Hippocampal formation (tissue), 2 donors: ENCODE measurements around the gene ANO10.
"Not testable (repeated sequence)": the region's sequence is repeated elsewhere in the genome, so short reads cannot be mapped to it uniquely, and the experiment has no call there.

Source experiments
- DNase-seq, 2 donors: peaks; one replicate each; lab custom pipeline; 2025; lab: John Stamatoyannopoulos, UW

Gene ANO10

DNA sequence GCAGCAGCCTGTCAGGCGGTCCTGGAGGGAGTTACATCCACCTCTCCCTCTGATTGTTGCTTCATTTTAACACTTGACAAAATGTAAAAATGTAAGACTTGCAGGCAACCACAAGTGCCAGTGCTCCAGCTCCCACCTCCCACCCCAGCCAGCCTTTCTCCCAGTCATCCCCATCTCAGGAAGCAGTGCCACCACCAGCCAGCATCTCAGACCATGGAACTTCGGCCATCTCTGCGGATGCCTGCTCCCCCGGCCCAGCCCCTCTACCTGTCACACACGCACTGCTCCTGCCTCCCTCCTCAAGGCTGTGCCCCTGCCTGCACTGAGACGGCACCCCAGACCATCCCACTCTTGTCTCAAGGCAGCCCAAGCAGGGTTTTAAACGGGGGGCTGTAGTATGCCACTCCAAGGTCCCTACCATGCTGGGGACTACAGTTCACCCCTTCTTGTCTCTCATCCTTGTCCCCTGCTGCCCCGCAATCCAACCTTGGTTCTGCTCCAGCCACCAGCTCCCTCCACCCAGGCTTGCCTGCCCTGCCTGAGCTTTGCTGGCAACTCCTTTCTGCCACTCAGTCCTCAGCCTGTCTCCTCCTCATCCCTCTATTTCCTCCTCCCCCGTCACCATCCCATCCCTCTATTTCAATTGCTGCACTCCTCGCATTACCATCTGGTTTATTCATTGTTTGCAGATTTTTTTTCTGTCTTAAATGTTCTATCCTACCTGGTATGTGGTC is 249.6 kb downstream of the ANO10 start:
- no peak for DNase-seq

DNA sequence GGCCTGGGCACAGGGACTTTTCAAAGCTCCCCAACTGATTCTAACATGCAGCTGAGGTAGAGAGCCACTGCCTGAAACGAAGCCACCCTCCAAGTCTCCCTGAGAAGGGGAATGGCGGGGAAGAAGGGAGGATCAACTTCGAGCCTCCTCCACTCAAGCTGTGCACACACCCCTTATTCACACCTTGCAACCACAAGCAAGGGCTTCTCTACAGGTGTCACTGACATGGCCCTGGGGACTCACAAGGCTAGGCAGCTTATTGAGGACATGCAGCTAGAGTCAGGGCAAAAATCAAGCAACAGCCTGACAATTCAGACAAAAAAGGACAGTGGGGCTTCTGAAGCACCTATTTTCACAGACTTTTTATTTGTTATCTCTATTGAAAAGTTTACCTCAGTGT is 250.3 kb downstream of the ANO10 start:
- no peak for DNase-seq

DNA sequence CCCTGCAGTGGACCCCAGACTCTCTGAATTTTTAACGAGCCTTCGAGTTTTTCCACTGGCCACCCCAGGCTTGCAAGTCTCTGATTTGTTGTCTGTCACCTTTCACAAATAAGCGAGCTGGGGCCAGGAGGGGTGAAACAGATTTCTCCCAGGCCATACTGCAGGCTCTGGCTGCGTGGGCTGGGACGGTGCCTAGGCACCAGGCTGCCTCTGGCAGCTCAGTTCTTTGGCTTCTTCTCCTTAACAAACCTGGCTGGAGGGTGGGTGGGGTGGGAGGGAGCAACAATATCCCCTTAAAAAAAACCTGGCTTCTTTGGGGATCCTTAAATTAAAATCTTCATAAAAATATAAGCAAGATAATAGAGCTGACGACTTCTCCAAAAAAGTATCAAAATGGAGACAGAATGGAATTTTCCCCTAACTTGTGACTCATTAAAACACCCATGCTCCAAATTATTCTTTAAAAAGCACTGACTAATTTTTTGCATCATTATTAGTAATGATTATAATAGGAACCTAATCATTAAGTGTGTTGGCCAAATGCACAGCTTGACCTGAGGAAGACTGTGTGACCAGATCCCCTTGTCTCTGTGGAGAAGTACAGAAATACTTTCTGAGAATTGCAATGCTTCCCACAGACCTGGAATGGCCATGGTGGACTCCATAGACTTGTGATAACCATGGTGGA is 251.4 kb downstream of the ANO10 start:
- no peak for DNase-seq

DNA sequence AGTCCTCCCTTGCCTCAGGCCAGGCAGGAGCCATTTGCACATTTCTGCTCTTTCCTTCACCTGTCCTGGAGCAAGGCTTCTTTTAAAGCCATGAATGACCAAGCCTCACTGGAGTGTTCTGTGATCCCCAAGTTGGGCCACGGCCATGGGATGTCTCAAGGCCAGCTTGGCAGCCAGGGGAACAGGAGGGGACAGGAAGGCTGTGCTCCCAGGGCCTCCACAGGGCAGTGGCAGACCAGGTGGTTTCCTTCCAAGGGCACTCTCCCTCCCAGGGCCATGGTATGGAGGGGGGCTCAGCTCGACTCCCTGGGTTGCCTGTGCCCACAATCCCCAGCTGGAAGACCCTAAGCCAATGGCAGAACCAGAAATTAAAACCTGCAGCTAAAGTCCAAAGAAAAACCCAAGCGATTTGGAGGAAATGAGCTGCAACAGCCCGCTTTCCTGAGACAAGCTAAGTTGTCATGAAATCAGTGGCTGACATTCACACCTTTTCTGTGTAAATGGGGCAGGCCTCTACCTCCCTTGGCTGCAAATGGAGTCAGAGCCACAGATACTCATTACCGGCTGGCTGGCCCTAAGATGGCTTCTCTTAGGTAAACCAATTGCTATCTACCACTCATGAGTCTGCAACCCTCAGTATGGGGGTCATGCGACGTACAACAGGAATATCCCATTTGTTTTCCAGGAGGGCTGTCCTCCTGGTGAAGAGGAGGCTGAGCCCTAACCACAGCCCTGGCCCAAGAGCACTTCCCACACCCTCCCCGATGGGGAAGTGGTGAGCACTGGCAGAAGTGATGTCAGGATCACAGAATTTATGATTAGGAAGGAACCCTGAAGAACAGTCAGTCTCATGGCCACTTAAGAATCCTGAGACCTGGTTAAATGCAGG is 252.2 kb downstream of the ANO10 start:
- no peak for DNase-seq

DNA sequence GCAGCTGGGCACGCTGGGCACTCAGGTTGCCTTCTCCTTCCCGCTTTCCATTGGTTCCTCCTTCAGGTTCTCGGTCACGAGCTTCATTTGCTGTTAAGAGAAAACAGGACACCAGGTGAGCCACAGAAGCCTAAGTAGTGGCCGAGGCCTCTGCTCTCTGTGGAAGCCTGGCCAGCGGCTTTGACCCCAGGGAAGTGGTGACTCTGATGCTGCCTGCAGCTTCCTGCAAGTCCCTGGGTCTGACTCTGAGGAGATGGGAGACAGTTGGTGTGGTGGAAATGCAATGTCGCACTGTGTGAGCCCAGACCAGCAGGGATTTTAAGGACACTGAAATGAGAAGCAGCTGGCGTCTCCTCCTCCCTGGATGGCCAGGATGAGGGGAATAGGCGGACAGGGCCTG is 254.9 kb downstream of the ANO10 start:
- no peak for DNase-seq

DNA sequence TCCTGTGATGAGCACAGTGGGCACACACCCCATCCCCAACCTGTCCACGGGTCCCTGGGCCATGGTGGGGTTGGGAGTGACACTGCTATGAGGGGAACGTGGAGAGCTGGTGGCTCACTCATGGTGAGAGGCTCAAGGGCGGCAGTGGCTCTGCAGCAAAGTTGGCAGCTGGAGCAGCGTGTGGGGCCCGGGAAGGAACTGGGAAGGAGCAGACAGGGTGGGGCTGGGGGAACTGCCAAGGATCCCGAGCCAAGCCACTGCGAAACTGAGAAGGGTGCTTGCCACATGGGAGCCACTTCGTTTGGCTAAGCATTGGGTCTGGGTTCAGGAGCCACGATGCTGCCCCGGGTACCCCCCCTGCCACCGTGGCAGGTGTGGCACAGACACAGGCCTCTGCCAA is 255.3 kb downstream of the ANO10 start:
- no peak for DNase-seq

DNA sequence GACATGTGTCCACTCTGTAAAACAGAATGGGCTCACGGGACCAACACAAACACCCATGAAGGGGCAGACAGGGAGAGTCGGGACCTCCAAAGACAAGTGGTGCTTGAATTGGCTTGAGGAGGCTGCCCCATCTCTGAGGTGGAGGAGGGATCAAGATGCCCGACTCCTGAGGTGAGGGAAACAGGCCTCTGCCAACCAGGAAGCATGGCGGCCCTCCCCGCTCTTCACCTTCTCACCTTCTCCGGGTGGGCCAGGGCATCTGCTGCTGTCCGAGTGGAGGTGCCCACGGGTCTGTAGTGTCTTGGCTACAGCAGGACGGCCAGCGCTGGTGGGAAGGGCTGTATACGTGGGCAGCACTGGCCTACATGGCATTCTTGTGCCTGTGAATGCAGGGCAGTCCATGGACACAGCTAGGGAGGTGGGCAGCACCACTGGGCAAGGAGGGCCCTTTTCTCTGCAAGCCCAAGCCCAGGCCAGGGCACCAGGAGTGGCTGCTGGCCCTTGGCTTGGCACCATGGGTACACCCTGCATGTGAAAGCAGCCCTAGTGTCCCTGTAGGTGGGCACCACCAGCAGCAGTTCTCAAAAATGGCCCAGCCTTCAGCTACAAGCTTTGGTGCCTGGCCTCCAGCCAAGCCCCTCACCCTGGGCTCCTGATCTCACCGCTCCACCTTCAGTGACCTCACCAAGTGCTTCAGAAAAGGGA is 256.1 kb downstream of the ANO10 start:
- DNase-seq = no peak

DNA sequence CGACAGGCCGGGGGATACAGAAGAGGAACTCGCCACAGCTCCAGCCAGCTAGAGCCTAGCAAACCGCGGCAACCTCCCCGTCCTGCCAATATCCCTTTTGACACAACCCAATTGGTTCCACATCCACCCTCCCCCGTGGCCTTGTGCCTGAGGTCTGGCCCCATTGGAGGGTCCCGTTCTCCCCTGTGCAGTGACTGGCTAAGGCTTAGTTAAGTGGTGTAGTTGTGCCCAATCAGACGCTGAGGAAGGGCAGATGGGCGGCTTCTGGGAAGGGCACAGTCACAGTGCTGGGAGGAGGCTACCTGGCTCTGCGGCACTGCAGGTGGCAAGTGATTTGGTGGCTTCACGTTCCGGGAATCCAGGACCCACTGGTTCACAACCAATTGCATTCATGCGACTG is 256.9 kb downstream of the ANO10 start:
- no peak for DNase-seq

DNA sequence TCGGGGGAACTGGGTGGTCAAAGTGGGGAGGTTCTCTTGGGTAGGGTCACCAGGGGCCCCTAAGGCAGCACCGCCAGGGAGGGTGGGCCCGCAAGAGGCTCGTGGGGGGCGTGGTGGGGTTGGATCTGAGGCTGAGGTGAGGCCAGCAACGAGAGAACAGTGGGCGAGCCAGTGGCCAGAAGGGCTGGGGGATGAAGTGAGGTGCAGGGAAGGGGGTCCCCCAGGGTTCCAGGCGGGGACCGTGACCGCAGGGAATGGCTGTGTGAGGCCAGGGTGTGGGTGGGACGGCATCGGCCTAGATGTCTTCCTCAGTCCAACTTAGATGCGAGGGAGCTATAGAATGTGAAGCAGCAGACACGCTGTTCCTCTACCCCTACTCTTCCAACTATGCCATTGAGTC is 257.3 kb downstream of the ANO10 start:
- DNase-seq = no peak

DNA sequence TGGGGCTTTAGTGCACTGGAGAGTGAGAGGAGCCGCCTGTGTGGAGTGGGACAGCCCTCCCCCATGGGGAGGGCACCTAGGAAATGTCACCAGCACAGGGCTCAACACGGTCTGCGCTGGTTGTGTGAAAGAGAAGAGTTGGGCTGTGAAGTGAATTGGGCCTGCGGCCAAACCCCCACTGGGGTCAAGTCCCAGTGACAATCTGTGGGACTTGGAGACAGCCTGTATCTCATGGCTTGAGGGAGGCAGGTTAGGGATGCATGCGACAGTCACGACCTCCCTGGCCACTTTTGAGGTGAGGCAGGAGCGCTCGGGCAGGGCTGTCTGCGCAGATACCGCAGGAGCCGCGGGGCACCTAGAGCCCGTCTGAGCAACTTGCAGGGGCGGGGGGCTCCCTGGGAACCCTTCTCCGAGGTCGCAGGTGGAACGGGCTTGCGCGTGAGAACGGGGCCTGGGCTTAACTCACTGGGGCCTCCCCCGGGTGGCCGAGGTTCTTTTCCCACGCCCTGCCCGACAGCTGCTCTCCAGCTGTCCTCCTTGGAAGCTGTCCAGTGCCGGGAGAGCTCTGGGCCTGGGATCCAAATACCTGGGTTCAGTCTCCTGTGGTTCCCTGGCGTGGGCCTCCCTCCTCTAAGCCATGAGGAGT is 258.1 kb downstream of the ANO10 start:
- no peak for DNase-seq

DNA sequence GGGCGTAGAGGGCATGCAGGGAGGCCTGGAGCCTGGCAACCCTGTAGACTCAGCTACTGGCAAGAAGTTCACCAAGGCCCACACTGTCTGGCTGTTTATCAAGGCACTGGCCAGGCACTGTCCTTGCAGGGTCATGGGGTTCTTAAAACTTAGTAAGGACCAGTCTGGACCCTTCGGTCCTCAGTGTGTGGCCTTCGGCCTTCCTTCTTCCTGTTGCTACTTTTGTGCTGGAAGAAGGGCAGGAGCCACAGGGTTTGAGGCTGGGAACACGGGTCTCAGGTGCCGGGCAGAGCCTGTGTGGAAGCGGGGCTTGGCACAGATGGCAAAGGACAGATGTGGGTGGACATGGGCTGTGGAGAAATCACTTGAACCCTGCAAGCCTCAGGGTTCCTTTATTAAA is 258.9 kb downstream of the ANO10 start:
- DNase-seq = no peak

DNA sequence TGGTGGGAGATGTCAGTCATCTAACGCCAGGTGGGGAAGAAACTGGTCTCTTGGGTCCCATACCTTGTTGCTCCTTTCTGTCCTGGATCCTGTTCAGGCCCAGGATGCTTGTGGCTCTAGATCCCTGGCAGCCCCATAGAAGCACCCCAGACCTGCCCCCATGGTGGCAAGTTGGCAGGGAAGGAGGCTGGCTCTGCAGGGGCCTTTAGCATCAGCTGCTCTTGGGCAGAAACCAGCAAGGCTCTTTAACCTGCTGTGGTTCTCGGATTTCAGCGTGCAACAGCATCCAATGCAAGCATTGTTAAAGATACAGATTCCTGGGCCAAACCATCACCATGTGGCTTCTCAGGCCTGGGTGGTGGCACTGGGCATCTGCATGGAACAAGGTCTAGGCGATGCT is 259.6 kb downstream of the ANO10 start:
- DNase-seq = no peak

DNA sequence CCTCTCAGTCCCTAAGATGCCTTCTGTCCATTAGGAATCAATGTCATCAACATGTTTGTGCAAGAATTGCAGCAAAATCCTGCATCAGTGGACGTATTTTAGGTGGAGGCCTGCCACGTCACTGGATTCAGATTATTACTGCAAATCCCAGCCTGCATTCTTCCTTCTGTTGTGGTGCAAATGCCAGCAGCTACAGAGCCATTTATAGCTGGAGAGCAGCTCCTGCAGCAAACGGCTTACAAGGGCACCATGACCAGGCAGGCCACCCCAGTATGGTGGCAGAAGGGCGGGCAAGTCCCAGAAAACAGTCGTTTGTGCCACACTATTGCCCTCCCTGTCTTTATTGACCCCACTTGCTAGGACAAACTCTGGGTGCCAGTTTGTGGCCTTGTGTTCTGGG is 260.7 kb downstream of the ANO10 start:
- no peak for DNase-seq

DNA sequence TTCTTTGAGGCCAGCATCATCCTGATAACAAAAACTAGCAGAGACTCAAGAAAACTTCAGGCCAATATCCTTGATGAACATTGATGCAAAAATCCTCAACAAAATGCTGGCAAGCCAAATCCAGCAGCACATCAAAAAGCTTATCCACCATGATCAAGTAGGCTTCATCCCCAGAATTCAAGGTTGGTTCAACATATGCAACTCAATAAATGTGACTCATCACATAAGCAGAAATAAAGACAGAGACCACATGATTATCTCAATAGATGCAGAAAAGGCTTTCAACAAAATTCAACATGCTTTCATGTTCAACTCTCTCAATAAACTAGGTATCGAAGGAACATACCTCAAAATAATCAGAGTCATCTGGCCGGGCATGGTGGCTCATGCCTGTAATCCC is 265.8 kb downstream of the ANO10 start:
- DNase-seq = not testable (repeated sequence)

DNA sequence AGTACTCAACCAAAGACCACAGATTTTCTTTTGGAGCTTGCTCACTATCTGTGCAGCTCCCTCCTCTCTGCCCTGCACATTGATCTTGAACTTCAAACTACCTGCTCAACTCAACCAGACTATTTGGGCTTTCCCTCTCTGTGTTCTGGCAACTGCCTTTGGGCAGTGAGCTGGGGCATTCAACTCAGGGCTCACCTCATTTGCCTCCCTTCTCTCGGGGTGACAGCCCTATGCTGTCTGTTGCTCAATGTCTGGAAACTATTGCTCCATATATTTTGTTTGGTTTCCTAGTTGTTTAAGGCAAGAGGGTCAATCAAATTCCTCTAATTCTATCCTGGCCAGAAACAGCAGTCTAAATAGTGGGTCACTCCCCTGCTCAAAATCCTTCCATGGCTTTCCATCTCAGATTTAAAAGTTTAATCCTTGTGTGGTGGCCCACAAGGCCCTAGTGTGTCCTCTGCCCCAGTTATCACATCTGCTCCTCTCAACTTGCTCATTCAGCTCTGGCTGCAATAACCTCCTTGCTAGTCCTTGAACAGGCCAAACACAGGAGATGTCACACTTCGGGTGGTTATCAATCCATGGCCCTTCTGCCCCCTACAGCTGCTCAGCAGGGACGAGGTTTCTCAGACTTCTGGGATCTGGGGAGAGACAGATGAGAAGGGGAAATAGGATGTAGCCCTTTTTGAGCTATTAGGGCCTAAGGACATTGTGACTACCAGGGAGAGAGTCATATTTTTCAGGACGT is 267.7 kb downstream of the ANO10 start:
- no peak for DNase-seq

DNA sequence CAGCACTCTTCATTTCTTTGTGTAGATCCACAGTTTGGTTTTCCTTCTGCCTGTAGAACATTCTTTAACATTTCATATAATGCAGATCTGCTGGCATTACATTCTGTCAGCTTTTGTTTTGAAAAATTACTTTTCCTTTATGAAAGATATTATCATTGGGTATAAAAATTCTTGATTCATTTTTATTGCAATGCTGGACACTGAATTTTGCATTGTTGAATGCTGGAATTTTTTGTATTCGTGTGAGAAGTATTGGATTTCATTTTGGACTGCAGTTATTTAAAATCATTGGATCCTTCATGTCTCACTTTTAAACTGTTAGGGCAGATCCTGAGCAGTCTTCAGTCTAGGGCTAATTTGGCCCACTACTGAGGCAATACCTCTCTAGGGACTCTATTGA is 268.4 kb downstream of the ANO10 start:
- DNase-seq = no peak

DNA sequence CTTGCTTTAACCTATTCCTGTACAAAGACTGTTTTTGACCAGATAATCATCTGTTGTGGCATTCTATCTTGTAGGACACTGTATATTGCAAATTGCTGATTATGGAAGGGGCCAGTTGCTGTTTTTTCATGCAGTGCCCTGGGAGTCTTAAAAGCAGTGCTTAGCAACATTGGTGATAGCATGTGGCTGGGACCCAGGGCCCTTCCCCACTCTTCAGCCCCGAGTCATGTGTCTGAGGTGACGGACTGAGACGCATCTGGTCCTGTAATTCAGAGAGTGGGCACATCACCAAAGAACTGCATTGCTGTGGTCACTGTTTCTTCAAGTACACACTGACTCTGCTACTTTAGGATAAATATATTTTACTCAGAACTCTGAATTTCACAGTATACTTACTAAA is 272.1 kb downstream of the ANO10 start:
- no peak for DNase-seq

DNA sequence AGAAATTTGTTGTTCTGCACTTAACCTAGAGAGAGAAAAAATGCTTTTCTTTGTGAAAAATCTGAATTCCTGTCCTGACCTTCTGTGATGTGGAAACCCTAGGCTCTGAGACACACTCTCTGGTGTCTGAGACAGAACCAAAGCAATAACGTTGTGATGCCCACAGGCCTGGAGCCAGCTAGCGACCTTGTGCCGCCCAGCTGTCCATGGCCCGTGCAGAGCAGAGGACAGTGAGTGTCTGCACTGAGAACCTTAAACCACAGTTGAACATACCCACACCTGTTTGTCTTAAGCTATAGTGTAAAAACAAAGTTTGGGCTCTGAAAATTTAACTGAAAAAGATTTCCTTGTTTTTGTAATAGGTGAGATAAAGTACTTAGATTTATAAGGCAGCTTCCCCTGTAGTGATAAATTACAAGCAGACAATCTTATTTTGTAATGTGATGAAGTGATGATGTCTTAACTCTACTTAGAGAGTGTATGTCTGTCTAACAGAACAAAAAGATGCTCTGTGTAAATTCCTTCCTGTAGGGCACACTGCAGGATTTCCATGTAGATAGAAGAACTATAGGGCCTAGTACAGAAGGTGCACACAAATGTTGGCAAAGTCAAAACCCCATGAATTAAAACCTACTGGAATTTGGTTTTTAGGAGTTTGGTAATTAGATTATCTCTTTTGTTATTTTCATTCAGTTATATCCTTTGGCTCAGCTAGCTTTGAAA is 272.8 kb downstream of the ANO10 start:
- no peak for DNase-seq

DNA sequence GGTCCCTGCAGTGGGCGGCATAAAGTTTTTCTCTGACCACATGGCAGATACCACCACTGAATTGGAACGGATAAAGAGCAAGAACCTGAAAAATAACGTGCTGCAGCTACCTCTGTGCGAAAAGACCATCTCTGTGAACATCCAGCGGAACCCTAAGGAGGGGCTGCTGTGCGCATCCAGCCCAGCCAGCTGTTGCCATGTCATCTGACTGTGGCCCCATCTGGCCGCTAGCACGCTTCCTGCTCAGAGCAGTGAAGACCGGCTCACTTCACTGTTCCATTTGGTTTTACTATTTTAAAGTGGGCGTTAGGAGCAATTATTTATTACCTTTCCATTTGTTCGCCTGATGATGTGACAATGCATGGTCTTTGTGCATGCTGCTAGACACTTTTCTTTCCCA is 273.5 kb downstream of the ANO10 start:
- DNase-seq = no peak

DNA sequence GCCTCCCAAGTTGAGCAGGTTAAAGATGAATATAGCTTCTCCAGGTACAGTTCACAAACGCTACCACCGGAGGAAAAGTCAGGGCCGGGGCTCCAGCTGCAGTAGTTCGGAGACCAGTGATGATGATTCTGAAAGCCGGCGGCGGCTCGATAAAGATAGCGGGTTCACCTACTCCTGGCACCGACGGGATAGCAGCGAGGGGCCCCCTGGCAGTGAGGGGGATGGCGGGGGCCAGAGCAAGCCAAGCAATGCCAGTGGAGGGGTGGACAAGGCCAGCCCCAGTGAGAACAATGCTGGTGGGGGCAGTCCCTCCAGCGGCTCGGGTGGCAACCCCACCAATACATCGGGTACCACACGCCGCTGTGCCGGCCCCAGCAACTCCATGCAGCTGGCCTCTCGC is 274.0 kb downstream of the ANO10 start:
- no peak for DNase-seq
